IPS-20b (cell line): ENCODE data around the gene FGD1.
A peak's percentile ranks its signal among the peaks of the same experiment; 100 is the strongest.

ENCODE experiments used
- H3K27ac ChIP-seq: one replicate; pipeline ENCODE4 v1.5.1; 2013; ENCODE audit warnings: low read length
- H3K27me3 ChIP-seq: 2 replicates; pipeline ENCODE4 v1.6.1; 2013; ENCODE audit warnings: mild to moderate bottlenecking, low read length, inconsistent platforms; ENCODE audit not compliant: insufficient read depth
- H3K36me3 ChIP-seq: 2 replicates; pipeline ENCODE4 v1.6.1; 2013; ENCODE audit warnings: low read depth, mild to moderate bottlenecking, inconsistent platforms, low read length, moderate library complexity; ENCODE audit not compliant: insufficient read depth
- H3K4me1 ChIP-seq: 2 replicates; pipeline ENCODE4 v1.6.1; 2013; ENCODE audit warnings: mild to moderate bottlenecking, control low read depth, inconsistent platforms, low read length, moderate library complexity; ENCODE audit not compliant: insufficient read depth
- H3K4me3 ChIP-seq: 2 replicates; pipeline ENCODE4 v1.5.1; 2013; ENCODE audit warnings: mild to moderate bottlenecking, low read length, inconsistent platforms
- H3K9ac ChIP-seq: 2 replicates; pipeline ENCODE4 v1.6.1; 2013; ENCODE audit warnings: low read depth, mild to moderate bottlenecking, inconsistent platforms, low read length, moderate library complexity
- H3K9me3 ChIP-seq: 2 replicates; pipeline ENCODE4 v1.6.1; 2013; ENCODE audit warnings: mild to moderate bottlenecking, low read depth, low read length, inconsistent platforms; ENCODE audit not compliant: insufficient read depth

Gene FGD1

DNA sequence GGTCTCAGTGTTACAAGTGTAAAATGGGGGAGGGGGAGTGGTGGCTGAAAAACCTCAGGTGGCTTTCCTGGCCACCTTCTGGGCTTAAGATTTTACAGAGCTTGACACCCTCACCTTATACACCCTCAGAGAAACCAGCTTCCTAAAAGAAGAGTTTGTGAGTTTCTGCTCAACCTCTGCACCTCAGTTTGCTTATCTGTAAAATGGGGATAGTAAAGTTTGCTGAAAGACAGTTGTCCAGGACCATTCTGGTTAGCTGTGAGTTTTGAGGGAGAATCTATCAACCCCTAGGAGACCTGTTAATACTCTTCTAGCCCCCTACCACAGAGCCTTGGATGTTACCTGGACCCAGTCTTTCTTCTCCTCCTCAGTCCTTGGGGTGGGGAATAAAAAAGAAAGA lies 46.1 kb downstream of the FGD1 start:
- no peaks in the 10 kb centered on the region for H3K4me1 ChIP-seq
- no peaks in the 10 kb centered on the region for H3K27me3 ChIP-seq
- no peak overlapping the region for H3K4me3 ChIP-seq
- H3K36me3 ChIP-seq: peaks cover 41% of the 10 kb centered on the region; the same call in 1 of the 2 replicates
- H3K9me3 ChIP-seq: no peaks in the 10 kb centered on the region
- H3K27ac ChIP-seq: no peak overlapping the region
- no peak overlapping the region for H3K9ac ChIP-seq

DNA sequence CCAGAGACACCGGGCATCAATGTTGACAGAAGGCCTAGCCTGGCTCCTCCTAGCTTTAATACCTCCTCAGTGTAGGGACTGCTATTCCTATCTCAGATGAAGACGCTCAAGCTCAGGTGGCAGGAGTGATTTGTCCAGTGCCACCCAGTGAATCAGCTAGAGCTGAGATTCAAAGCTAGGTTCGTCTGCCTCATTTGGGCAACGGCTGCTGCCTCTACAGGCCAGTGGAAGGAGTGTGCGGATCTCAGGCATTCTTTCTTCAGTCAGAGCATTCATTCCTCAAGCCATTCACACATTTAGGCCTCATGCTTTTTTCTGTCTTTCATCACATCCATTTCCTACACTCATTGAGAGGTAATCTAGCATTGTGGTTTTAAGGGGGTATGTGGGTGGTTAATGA lies 48.6 kb downstream of the FGD1 start:
- no peak overlapping the region for H3K27ac ChIP-seq
- no peaks in the 10 kb centered on the region for H3K9me3 ChIP-seq
- H3K9ac ChIP-seq: no peak overlapping the region
- H3K4me3 ChIP-seq: no peak overlapping the region
- no peaks in the 10 kb centered on the region for H3K4me1 ChIP-seq
- no peaks in the 10 kb centered on the region for H3K27me3 ChIP-seq
- peaks cover 61% of the 10 kb centered on the region; the same call in 1 of the 2 replicates for H3K36me3 ChIP-seq

DNA sequence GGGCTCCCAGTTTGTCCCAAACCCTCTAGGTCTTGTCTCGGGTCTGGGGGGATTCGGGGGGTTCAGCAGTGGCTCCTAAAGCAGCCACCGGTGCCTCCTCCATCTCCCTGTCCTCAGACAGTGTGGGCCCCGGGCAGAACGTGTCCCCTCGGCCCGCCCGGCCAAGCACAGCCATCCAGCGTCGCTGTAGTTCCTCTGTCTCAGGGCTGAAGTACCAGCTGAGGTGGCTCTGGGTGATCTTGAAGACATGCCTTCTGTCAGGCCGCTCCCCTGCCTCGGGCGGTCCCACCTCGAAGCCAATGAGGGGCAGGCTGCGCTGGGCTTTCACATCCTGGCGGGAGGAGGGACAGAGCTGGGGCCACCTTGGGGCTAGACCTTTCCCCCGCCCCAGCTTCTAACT lies 50.0 kb downstream of the FGD1 start:
- Histone ChIP-seq H3K27ac (no peak overlapping the region), H3K36me3 (peaks cover 62% of the 10 kb centered on the region; the same call in 1 of the 2 replicates), H3K9me3 (no peaks in the 10 kb centered on the region), H3K4me3 (no peak overlapping the region), H3K9ac (no peak overlapping the region), H3K4me1 (no peaks in the 10 kb centered on the region), H3K27me3 (no peaks in the 10 kb centered on the region)

DNA sequence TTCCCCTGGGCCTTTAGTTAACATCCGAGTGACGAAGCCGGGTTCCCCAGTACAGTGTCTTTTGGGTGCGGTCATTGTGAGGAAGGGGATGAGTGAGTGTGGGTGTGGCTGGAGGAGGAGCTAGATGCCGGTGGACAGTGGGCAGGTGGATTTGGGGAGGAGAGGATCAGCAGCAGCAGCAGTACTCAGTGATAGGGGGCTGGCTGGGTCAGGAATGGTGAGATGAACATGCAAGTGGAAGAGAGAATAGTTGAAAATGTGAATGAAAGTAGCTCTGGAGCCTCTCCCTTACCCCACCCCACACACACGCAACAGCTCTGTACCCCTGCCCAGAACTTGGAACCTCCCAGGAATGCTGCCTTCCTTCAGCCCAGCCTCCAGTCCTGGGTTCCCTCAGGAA lies 51.3 kb downstream of the FGD1 start:
- H3K4me1 ChIP-seq: no peaks in the 10 kb centered on the region
- peaks cover 58% of the 10 kb centered on the region; the same call in 1 of the 2 replicates for H3K36me3 ChIP-seq
- no peaks in the 10 kb centered on the region for H3K9me3 ChIP-seq
- no peak overlapping the region for H3K4me3 ChIP-seq
- no peaks in the 10 kb centered on the region for H3K27me3 ChIP-seq
- no peak overlapping the region for H3K27ac ChIP-seq
- H3K9ac ChIP-seq: no peak overlapping the region

DNA sequence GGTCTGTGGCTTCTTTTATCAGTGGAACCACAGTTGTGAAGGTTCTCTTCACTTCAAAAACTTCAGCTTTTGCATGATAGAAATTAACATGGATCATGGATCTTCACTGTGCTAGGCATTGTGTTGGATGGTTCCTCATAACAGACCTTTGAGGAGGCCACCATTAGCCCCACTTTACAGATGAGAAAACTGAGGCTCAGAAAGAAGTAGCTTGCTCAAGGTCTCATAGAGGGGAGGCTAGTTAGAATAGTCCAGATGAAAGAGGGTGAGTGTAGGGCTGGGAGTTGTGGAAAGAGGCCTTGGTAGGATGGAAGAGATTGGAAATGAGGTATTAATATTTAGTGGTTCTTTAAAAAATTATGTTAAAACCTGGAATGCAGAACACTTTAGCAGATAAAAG lies 53.2 kb downstream of the FGD1 start:
- H3K36me3 ChIP-seq: peaks cover 44% of the 10 kb centered on the region; the same call in 1 of the 2 replicates
- H3K4me3 ChIP-seq: no peak overlapping the region
- no peak overlapping the region for H3K27ac ChIP-seq
- H3K4me1 ChIP-seq: no peaks in the 10 kb centered on the region
- no peak overlapping the region for H3K9ac ChIP-seq
- H3K27me3 ChIP-seq: no peaks in the 10 kb centered on the region
- H3K9me3 ChIP-seq: no peaks in the 10 kb centered on the region

DNA sequence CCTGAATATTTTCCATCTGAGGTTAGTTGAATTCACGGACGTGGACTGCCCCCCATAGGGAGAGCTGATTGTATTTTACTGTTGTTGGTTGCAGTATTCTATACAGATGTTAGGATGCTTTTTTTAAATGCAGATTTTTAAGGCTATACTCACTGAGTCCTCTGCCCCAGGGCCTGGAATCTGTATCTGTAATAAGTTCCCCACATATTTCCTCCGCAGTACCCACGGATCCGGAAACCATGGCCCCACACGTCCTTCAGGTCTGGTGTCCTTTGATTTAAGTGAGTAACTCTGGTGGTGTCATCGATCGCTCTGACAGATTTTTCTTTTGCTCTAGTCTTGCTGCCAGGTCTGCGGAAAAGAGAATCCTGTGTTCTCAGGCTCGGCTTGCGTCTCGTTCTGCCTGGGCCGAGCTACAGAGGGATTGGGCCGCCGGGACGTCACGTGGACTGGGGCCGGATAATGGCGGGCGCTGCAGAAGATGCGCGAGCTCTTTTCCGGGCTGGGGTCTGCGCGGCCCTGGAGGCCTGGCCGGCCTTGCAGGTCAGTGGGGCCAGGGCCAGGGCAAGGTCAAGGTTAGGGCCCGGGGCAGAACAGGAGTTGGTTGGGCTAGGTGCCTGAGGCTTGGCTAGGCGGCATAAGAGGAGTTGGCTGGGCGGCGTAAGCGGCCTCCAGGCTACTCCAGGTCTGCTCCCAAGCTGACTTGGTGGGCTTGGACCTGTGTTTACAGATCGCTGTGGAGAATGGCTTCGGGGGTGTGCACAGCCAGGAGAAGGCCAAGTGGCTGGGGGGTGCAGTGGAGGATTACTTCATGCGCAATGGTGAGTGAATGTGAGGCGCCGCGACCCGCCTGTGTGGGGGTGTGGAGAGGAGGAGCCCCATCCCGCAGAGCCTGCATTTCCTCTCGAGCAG lies 55.8 kb downstream of the FGD1 start, which contains the start of gene TSR2:
Gene TSR2, plus strand, starts transcription at position 445 of the 912 bp plus-strand sequence. Its CDS starts 18 bp downstream, at position 463.
- H3K9me3 ChIP-seq: no peaks in the 10 kb centered on the region
- no peaks in the 10 kb centered on the region for H3K4me1 ChIP-seq
- no peak within 1 kb of the TSS for H3K27ac ChIP-seq
- H3K9ac ChIP-seq: peak within 1 kb of the TSS; percentile 91; the same call in 1 of the 2 replicates
- peaks cover 29% of the 10 kb centered on the region; the same call in 1 of the 2 replicates for H3K36me3 ChIP-seq
- H3K27me3 ChIP-seq: no peaks in the 10 kb centered on the region
- H3K4me3 ChIP-seq: peak within 1 kb of the TSS; percentile 93

DNA sequence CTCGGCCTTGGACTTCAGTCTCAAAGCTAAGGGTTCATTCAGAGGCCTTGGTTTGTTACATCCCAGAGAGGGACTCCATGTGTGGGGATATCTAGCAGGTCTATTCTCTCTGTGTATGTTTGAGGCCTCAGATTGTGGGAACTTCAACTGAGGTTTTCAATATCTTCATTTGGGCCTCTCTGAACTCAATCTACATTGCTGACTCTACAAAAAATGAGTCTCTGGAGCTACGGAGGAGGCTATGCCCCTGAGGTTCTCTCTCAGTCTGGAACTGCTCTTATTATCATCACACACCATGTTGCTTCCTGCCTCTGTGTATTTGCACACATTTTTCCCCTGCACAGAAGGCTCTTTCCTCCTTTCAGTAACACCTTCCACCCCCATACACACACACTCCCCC lies 60.9 kb downstream of the FGD1 start:
- no peak overlapping the region for H3K27ac ChIP-seq
- H3K9me3 ChIP-seq: no peaks in the 10 kb centered on the region
- H3K4me3 ChIP-seq: no peak overlapping the region
- no peaks in the 10 kb centered on the region for H3K36me3 ChIP-seq
- no peak overlapping the region for H3K9ac ChIP-seq
- no peaks in the 10 kb centered on the region for H3K4me1 ChIP-seq
- no peaks in the 10 kb centered on the region for H3K27me3 ChIP-seq

DNA sequence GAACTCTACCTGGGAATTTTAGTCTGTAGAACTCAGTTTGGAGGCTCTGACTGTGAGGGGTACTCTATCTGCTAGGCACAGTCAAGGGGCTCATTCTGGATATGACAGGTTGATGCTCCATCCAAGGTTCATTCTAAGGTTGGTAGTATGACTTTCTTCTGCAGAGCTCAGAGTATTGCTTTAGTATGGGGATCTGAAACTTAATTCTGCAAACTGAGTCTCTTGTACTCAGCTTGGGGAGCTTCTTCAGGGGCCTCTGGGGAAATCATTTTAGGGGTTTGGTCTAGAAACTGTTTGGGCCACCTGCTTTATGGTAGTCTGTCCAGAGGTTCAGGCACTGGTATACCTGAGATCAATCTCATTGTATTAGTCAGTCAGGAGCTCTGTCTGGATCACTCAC lies 65.5 kb downstream of the FGD1 start:
- H3K4me3 ChIP-seq: no peak overlapping the region
- no peaks in the 10 kb centered on the region for H3K4me1 ChIP-seq
- no peaks in the 10 kb centered on the region for H3K27me3 ChIP-seq
- H3K9me3 ChIP-seq: no peaks in the 10 kb centered on the region
- no peaks in the 10 kb centered on the region for H3K36me3 ChIP-seq
- no peak overlapping the region for H3K27ac ChIP-seq
- H3K9ac ChIP-seq: no peak overlapping the region

DNA sequence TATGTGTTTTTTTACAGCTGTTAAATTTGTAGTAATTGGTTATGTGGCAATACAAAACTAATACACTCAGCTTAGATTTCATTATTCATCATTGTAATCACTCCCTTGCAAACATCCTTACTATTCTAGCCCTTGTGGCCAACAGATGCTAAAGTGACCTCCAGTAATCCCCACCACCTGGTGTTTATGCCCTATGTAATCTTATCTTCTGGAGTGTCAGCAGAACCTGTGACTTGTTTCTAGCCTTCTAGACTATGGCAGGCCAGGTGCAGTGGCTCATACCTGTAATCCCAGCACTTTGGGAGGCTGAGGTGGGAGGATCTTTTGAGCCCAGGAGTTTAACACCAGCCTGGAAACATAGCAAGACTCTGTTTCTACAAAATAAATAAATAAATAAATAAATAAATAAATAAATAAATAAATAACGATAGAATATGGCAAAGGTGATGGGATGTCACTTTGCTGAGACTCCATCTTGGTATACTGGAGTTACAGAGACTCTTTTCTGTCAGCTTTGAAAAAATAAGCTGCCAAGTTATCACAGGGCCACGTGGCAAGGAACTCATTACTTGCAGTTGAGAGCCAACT lies 68.1 kb downstream of the FGD1 start:
- Histone ChIP-seq H3K4me1 (no peaks in the 10 kb centered on the region), H3K27ac (no peak overlapping the region), H3K27me3 (no peaks in the 10 kb centered on the region), H3K9me3 (no peaks in the 10 kb centered on the region), H3K4me3 (no peak overlapping the region), H3K9ac (no peak overlapping the region), H3K36me3 (no peaks in the 10 kb centered on the region)

DNA sequence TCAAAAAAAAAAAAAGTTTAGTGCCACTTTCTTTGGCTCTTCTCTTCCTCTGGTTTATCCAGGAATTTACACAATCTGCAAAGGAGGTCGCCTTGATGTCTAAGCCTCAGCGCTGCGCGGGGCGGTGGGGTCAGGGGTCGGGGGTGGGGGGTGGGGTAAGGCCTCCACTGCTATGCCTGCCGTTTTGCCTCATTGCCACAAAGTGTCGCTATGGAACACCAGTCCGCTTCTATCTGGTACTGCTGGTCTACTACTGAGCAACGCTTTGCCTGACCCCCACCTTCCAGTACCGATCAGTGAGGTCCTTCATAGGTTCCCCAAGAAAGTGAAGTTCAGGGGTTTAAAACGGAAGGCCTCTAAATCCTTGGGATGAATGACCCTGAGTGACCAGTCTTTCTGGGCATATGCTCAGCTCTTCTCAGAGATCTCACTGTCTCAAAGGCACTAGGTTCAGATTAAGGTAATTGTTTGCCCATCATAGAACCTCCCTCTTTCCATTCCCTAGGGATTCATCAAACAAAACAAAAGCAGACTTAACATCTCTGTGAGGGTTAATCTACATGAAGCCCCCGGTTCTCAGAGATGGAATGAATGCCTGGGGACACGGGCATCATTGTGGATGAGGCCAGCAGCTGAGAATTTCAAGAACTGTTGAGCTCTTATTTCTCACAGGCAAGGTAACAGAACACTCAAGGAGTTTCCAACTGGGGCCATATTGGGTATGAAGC lies 72.7 kb downstream of the FGD1 start:
- no peak overlapping the region for H3K27ac ChIP-seq
- no peaks in the 10 kb centered on the region for H3K4me1 ChIP-seq
- no peaks in the 10 kb centered on the region for H3K36me3 ChIP-seq
- no peaks in the 10 kb centered on the region for H3K27me3 ChIP-seq
- no peak overlapping the region for H3K9ac ChIP-seq
- H3K9me3 ChIP-seq: no peaks in the 10 kb centered on the region
- no peak overlapping the region; the same call in 1 of the 2 replicates for H3K4me3 ChIP-seq

DNA sequence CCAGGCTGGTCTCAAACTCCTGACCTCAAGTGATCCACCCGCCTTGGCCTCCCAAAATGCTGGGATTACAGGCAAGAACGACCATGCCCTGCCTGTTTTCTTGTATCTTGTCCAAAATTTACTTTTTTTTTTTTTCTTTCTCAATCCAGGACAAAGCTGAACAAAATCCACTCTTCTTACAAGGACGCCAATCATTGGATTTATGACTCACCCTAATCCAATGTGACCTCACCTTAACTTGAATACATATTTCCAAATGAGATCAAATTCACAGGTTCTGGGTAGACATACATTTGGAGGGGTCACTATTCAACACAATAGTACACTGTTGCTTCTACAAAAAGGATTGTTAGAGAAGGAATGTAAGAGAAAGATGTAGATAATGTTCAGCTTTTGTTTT lies 73.9 kb downstream of the FGD1 start:
- H3K9ac ChIP-seq: no peak overlapping the region
- H3K9me3 ChIP-seq: no peaks in the 10 kb centered on the region
- no peak overlapping the region for H3K27ac ChIP-seq
- H3K4me3 ChIP-seq: no peak overlapping the region
- H3K27me3 ChIP-seq: no peaks in the 10 kb centered on the region
- no peaks in the 10 kb centered on the region for H3K4me1 ChIP-seq
- no peaks in the 10 kb centered on the region for H3K36me3 ChIP-seq
